Activated naive CD8-positive, alpha-beta T cell (primary cell): ENCODE measurements around the gene PDK2.

Source experiments
- H3K27ac Mint-ChIP-seq: one replicate; pipeline ENCODE4 v1.8.0; 2021; ENCODE audit warnings: mixed read lengths
- H3K27me3 Mint-ChIP-seq: one replicate; pipeline ENCODE4 v1.8.0; 2021; ENCODE audit warnings: mixed read lengths
- H3K36me3 Mint-ChIP-seq: one replicate; pipeline ENCODE4 v1.8.0; 2021; ENCODE audit warnings: mixed read lengths
- H3K4me1 Mint-ChIP-seq: one replicate; pipeline ENCODE4 v1.8.0; 2021; ENCODE audit warnings: low read depth, mixed read lengths
- H3K4me3 Mint-ChIP-seq: one replicate; pipeline ENCODE4 v1.8.0; 2021; ENCODE audit warnings: mild to moderate bottlenecking, mixed read lengths
- H3K9me3 Mint-ChIP-seq: one replicate; pipeline ENCODE4 v1.8.0; 2021; ENCODE audit warnings: low read depth, mixed read lengths

PDK2 gene

DNA sequence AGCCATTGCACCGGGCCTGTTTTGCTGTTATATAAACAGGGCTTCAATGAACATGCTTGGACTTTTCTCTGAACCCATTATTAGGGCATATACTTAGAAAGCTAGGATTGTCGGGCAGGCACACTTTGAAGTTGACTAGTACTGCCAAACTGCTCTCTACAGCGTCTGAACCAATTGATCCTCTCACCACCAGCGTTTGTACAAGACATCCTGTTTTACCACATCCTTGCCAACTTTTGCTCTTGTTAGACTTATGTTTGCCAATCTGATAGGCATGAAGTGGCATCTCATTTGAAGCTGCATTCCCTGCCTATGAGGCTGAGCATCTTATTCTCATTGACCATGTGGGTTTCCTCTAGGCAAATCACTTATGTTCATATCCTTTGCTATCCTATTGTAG is 62.7 kb downstream of the PDK2 start:
- no peaks in the 10 kb centered on the region for H3K9me3 Mint-ChIP-seq
- no peaks in the 10 kb centered on the region for H3K36me3 Mint-ChIP-seq
- no peaks in the 10 kb centered on the region for H3K27me3 Mint-ChIP-seq
- H3K27ac Mint-ChIP-seq: peak overlapping the region; percentile 78
- no peak overlapping the region for H3K4me3 Mint-ChIP-seq
- H3K4me1 Mint-ChIP-seq: peaks cover 52% of the 10 kb centered on the region

DNA sequence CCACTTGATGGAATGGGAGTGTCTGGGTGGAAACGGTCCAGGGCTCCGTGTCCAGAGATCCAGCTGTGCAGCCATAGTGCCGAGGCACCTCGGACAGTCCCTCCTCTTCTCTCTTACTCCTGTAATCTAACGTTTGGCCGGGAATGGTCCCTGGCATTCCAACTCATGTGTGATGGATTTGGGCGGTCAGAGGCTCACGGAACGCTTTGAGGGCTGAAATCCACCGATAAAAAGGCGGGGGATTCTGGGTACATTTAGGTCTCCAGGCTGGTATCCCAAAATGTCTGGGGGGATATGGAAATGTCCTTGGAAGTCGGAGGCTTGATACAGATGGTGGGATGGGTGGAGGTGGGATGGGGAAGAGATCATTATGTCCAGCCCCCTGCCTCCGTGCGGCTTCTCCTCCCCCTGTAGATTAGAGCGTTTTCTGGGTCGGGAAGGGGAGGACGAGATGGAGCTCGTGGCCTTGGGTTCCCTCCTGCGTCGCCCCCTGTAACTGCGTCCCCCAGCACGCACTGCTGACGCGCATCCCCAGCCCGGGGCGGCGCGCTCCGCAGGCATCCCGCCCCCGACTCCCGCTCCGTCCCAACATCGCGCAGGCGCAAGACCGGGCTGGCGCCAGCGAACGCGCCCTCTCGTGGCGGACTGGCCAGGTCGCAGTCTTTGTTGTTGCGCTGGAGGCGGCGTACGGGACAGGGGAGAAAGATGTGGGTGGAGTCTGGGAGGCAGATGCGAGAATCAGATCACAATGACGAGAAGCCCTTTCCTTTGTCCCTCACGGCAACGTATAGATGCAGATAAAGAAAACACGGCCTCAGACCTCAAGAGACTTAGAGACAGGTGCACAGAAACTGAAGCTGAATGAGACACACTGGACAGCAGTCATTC is 66.1 kb downstream of the PDK2 start:
- H3K27me3 Mint-ChIP-seq: no peaks in the 10 kb centered on the region
- H3K36me3 Mint-ChIP-seq: no peaks in the 10 kb centered on the region
- H3K9me3 Mint-ChIP-seq: no peaks in the 10 kb centered on the region
- peaks cover 49% of the 10 kb centered on the region for H3K4me1 Mint-ChIP-seq
- peak overlapping the region; percentile 96 for H3K27ac Mint-ChIP-seq
- peak overlapping the region; percentile 89 for H3K4me3 Mint-ChIP-seq
